HUDEP-2 (cell line): ENCODE data around the gene SSTR5.

Source experiments
- DNase-seq, 76 experiments: peaks; one replicate each; lab custom pipeline; 2025; ENCODE audit not compliant: unreplicated experiment in 76 of 76; lab: John Stamatoyannopoulos, UW

The SSTR5 gene

GRCh38 chr16:1101133-1101532, 28.6 kb downstream of the SSTR5 start:
- no peak for DNase-seq

- DNase-seq = no peak
Measured at GRCh38 chr16:1101573-1102332, 29.2 kb downstream of the SSTR5 start.

GRCh38 chr16:1102333-1102700, 29.8 kb downstream of the SSTR5 start:
- no peak for DNase-seq

GRCh38 chr16:1102921-1103635, 30.5 kb downstream of the SSTR5 start:
- peak in 46 of 76 experiments; percentile 0 to 66 (median 34) for DNase-seq

- no peak for DNase-seq
Measured at GRCh38 chr16:1103636-1103980, 31.1 kb downstream of the SSTR5 start.

GRCh38 chr16:1105888-1106620, 33.5 kb downstream of the SSTR5 start:
- peak in 44 of 76 experiments; percentile 2 to 62 (median 35) for DNase-seq

GRCh38 chr16:1106659-1107058, 34.1 kb downstream of the SSTR5 start:
- no peak for DNase-seq

- no peak for DNase-seq
Measured at GRCh38 chr16:1107141-1107540, 34.6 kb downstream of the SSTR5 start.

- no peak for DNase-seq
Measured at GRCh38 chr16:1107731-1108130, 35.2 kb downstream of the SSTR5 start.

GRCh38 chr16:1108299-1109252, 36.0 kb downstream of the SSTR5 start:
- peak in 13 of 76 experiments; percentile 5 to 48 (median 17) for DNase-seq

- no peak for DNase-seq
Measured at GRCh38 chr16:1109648-1110047, 37.1 kb downstream of the SSTR5 start.

GRCh38 chr16:1112506-1113184, 40.1 kb downstream of the SSTR5 start:
- DNase-seq = no peak

GRCh38 chr16:1113489-1113888, 40.9 kb downstream of the SSTR5 start:
- no peak for DNase-seq

GRCh38 chr16:1113889-1114526, 41.5 kb downstream of the SSTR5 start:
- DNase-seq = no peak

- no peak for DNase-seq
Measured at GRCh38 chr16:1116693-1117077, 44.1 kb downstream of the SSTR5 start.

- DNase-seq = no peak
Measured at GRCh38 chr16:1117176-1117900, 44.8 kb downstream of the SSTR5 start.

- no peak for DNase-seq
Measured at GRCh38 chr16:1117926-1118325, 45.4 kb downstream of the SSTR5 start.

- DNase-seq = no peak
Measured at GRCh38 chr16:1119129-1119528, 46.6 kb downstream of the SSTR5 start.
